ENCODE results near the gene SNRPA1.
A peak's percentile ranks its signal among the peaks of the same experiment; 100 is the strongest.
"Not testable (repeated sequence)": the region's sequence is repeated elsewhere in the genome, so short reads cannot be mapped to it uniquely, and the experiment has no call there.

The SNRPA1 gene

GRCh38 chr15:101303408-101303807, 8.4 kb upstream of the SNRPA1 start:
- Histone ChIP-seq H3K27me3 (no peaks in the 10 kb centered on the region), H3K9me3 (no peaks in the 10 kb centered on the region), H3K4me3 (ENCODE audit: low read depth, low read length) (no peak overlapping the region), H3K36me3 (no peaks in the 10 kb centered on the region), H3K4me1 (no peaks in the 10 kb centered on the region)
- no peak for TF ChIP-seq CTCF (IDR thresholded peaks at IDR 0.05; ENCODE audit: low read depth, low read length)
- DNase-seq = no peak

GRCh38 chr15:101296418-101297405, 1.7 kb upstream of the SNRPA1 start:
- DNase-seq = no peak
- no peaks in the 10 kb centered on the region for H3K9me3 ChIP-seq
- peaks cover 15% of the 10 kb centered on the region for H3K36me3 ChIP-seq
- TF ChIP-seq CTCF (IDR thresholded peaks at IDR 0.05; ENCODE audit: low read depth, low read length) = no peak
- no peak overlapping the region for H3K4me3 ChIP-seq (ENCODE audit: low read depth, low read length)
- H3K4me1 ChIP-seq = no peaks in the 10 kb centered on the region
- no peaks in the 10 kb centered on the region for H3K27me3 ChIP-seq

GRCh38 chr15:101295607-101296161, 636 bp upstream of the SNRPA1 start:
- Histone ChIP-seq H3K4me3 (ENCODE audit: low read depth, low read length) (peak overlapping the region; percentile 99), H3K4me1 (no peaks in the 10 kb centered on the region), H3K9me3 (no peaks in the 10 kb centered on the region), H3K27me3 (no peaks in the 10 kb centered on the region), H3K36me3 (peaks cover 18% of the 10 kb centered on the region)
- DNase-seq = no peak
- TF ChIP-seq CTCF (IDR thresholded peaks at IDR 0.05; ENCODE audit: low read depth, low read length) = no peak

- H3K9me3 ChIP-seq = no peaks in the 10 kb centered on the region
- H3K4me3 ChIP-seq (ENCODE audit: low read depth, low read length) = peak overlapping the region; percentile 99
- no peak for TF ChIP-seq CTCF (IDR thresholded peaks at IDR 0.05; ENCODE audit: low read depth, low read length)
- peaks cover 35% of the 10 kb centered on the region for H3K36me3 ChIP-seq
- no peaks in the 10 kb centered on the region for H3K27me3 ChIP-seq
- DNase-seq = no peak
- no peaks in the 10 kb centered on the region for H3K4me1 ChIP-seq
These were observed 1.9 kb downstream of the SNRPA1 start for GRCh38 chr15:101293122-101293521.

GRCh38 chr15:101288905-101289513, 6.0 kb downstream of the SNRPA1 start:
- no peaks in the 10 kb centered on the region for H3K27me3 ChIP-seq
- H3K4me1 ChIP-seq = no peaks in the 10 kb centered on the region
- peaks cover 74% of the 10 kb centered on the region for H3K36me3 ChIP-seq
- TF ChIP-seq CTCF (IDR thresholded peaks at IDR 0.05; ENCODE audit: low read depth, low read length) = peak; percentile 76
- H3K4me3 ChIP-seq (ENCODE audit: low read depth, low read length) = no peak overlapping the region
- no peaks in the 10 kb centered on the region for H3K9me3 ChIP-seq
- no peak for DNase-seq

GRCh38 chr15:101287342-101287741, 7.7 kb downstream of the SNRPA1 start:
- peaks cover 81% of the 10 kb centered on the region for H3K36me3 ChIP-seq
- not testable (repeated sequence) for H3K27me3 ChIP-seq; DNase-seq; H3K9me3 ChIP-seq; H3K4me1 ChIP-seq; H3K4me3 ChIP-seq (ENCODE audit: low read depth, low read length)

Data from BE2C (cell line).